HL-60/S4 treated with phorbol 12-myristate 13-acetate at 8.2 ng/mL for 4 days and 3 days (cell line): ENCODE results near the gene ATP6V0B.

ENCODE experiments used
- in situ Hi-C: fragments of 300-500 bp; cut with MboI; formaldehyde crosslinking; loops from 2 replicates; pipeline ENCODE4 v1.15.0; 2022; ENCODE audit warnings: low sequenced_read_pairs

Gene ATP6V0B

DNA sequence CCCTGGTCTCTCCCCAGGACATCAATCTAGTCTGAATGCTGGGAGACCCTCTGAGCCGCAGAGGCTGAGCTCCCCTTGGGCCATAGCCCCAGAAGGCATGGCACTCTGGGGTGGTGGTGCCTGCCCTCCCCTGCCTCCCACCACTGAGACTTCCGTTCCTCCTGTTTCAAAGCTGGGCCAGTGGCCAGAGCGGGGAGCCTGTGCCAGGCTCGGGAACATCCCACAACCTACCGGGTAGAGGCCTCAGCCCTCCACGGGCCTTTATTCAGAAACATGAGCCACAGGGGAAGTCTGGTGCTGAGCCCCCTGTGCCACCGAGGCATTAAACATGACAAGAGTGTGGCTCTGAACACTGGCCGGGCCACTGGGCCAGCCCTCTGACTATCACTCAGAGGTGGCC is 24.7 kb downstream of the ATP6V0B start:
- in situ Hi-C loops = no loop called here

GRCh38 chr1:44000122-44000665 is 25.4 kb downstream of the ATP6V0B start:
- in situ Hi-C loops = no loop called here

GRCh38 chr1:44002165-44002564 is 27.4 kb downstream of the ATP6V0B start:
- in situ Hi-C loops = no loop called here

DNA sequence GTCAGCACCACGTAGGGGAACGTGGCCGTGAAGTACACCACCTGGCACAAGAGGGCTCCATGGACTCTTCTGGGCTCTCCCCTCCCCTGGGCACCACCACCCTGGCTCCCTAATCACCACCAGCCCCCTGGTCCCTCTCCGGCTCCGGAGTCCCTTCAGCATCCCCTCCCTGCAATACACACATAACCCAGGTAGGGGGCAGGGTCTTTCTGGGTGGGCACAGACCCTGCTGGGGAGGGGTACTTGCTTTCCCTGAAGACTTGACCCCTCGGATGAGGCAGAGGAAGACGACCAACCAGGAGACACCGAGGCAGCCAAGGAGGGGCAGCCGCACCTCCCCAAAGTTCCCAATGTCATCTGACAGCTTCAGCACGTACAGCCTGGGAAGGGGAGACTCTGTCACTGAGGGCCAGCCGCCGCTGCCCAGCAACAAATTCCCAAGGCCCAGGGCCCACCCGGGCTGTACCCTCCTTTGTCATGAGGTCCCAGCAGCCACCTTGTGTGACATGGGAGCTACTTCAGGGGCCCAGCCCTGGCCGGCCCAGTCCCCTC is 27.9 kb downstream of the ATP6V0B start:
- in situ Hi-C loops = no loop called here

- in situ Hi-C loops = no loop called here
Measured at GRCh38 chr1:44008259-44008658, 33.5 kb downstream of the ATP6V0B start.

- in situ Hi-C loops = no loop called here
Measured at GRCh38 chr1:44010935-44011471, 36.2 kb downstream of the ATP6V0B start.

DNA sequence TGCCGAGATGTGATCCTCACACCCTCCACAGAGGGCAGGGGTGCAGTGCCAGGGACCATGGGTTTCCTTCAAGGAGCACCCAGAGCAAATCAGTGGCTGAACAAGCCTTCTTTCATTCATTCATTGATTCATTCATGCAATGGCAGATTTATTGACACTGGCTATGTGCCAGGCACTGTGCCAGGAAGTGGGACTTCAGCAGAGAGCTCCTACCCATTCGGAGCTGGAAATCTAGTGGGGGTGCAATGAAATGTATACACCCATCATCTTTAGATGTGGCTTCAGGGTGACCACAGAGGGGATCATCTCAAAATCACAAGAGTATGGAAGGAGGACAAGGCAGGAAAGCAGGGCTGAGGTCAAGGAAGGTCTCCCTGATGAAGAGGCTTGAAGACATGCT is 37.6 kb downstream of the ATP6V0B start:
- in situ Hi-C loops = no loop called here

- in situ Hi-C loops = no loop called here
Measured at GRCh38 chr1:44012941-44013609, 38.3 kb downstream of the ATP6V0B start.

DNA sequence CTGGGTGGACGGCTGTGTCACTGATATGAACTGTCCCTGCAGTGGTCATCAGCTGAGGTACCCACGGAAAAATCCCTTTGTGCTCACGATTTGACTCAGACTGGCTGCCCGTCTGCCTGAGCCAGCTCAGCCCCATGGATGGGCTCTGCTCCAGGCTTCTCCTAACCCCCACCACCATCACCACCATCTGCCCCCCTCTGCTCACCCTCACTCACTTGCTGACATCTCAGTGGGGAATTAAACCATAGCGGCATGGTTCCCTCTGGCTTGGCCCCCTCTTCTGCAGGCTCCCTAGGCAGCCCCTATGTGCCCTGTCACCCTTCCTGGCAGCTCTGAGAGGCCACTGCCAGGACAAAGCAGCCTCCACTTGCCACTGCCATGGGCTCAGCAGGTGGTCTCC is 39.2 kb downstream of the ATP6V0B start:
- in situ Hi-C loops = no loop called here

- in situ Hi-C loops = no loop called here
Measured at GRCh38 chr1:44014365-44015104, 39.8 kb downstream of the ATP6V0B start.

DNA sequence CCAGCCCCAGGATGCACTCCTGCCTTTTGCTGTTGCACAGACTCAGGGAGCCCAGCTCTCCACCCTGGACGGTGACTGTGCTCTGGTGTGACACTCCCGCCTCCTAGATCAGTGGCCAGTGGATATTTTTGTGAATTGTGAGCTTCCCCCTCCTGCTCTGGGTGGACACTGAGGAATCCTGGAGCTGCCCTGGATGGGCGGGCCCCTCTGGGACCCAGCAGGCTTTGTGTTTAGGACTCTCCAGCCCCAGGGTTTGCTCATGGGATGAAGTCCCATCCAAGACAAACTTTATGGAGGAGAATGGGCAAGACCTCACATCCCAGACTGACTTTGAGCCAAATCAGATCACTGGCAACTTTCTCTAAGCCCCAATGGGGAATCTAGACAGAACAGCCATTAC is 40.4 kb downstream of the ATP6V0B start:
- in situ Hi-C loops = no loop called here

- in situ Hi-C loops = no loop called here
Measured at GRCh38 chr1:44016041-44016889, 41.5 kb downstream of the ATP6V0B start.

DNA sequence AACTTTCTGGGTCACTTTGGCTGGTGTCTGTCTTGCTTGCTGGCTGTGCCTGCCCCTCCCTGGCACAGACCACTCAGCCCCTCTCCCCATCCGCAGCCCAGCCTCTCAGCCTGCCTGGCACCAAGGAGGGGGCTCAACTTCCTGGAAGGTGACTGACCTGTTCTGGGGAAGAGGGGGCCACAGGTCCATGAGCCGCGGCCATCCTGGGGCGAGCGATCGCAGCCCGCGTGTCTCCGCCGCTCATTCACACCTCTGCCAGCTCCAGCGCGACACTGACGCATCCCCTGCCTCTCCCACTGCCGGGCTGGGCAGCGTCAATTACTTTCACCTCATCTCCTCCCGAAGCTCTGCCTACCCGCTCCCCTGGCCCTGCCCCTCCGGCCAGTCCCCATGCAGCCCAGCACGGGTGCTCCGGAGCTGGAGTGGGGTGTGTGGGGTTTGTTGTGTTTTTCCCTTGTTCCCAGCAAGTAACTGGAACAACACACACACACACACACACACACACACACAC is 42.2 kb downstream of the ATP6V0B start:
- in situ Hi-C loops = no loop called here

DNA sequence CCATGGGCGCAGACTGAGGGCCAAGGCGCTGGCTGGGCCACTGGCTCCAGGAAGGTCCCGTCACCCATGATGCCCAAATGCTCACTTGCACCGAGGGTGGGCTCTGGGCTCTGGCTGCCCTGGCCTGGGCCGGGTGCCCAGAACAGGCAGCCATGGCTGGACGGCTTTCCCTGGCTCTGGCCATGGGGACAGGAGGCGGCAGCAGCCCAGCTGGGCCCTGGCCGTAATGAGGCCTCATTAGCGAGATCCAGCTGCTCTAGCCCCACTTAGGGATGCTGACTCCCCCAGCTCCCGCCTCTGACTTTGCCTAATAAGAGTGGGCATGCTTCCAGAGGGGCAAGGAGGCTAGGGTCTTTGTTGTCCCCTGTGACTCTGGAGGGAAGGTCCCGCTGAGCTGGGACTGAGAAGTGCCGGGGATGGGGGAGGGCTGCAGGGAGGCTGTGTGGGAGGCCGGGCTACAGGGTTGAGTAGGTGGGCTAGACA is 44.7 kb downstream of the ATP6V0B start:
- in situ Hi-C loops = no loop called here

- in situ Hi-C loops = no loop called here
Measured at GRCh38 chr1:44020464-44020863, 45.7 kb downstream of the ATP6V0B start.

DNA sequence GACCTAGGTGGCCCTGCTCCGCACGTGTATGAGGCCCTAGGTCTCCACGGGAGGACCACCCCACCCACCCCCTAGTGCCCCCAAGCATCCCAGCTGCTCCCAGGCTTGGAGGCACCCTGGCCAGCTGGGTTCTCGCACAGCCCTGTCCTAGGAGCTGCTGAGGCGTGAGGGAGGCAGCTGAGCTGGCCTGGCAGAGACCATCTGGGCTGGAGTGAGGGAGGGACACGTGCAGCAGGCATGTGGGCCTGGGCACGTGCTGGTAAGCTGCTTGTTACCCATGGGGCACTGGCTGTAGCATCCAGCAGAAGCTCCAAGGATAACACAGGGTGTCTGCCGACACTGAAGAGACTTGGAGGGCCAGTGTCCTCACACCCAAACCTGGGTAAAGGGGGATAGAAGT is 46.4 kb downstream of the ATP6V0B start:
- in situ Hi-C loops = no loop called here

DNA sequence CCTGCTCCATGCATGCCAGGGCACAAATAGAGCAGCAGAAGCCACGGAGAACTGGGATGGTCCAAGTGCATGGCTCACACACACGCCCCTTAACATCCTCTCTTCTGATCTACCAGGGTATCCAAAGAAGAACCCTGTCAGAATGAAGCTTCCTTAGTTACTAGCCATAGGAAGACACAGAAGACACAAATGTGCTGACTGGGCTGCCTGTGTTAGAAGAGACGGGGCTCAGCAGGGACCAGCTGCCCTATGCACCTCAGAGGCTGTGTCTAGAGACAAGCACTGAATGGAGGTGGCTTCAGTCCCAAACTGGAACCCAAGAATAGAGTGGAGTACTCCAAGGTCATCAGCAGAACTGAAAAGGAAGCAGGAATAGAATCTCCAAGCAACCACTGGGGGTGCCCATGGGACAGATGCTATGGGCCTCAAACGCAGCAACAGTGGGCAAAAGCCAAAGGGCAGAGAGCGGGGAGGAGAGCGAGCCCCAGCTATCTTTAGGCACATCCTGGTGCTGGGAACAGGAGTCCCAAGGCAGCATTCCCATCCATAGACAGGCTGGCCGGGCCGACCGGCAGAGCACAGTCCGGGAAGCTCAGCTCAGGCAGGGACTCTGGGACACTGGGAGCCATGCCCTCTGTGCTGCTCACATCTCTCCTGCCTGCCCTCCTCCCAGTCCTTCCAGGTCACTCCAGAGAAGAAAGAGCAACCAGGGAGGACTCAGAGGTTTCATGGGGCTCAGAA is 47.0 kb downstream of the ATP6V0B start:
- in situ Hi-C loops = no loop called here

GRCh38 chr1:44024031-44024902 is 49.5 kb downstream of the ATP6V0B start:
- in situ Hi-C loops = no loop called here
